HG03571 (cell line): Measurements from ENCODE around the gene ACLY.
A peak's percentile ranks its signal among the peaks of the same experiment; 100 is the strongest.
"Not testable (repeated sequence)": the region's sequence is repeated elsewhere in the genome, so short reads cannot be mapped to it uniquely, and the experiment has no call there.

Source experiments
- ATAC-seq: cut with Tn5 transposase; IDR thresholded peaks from one replicate; pipeline ENCODE4 v1.9.1; 2021; ENCODE audit not compliant: unreplicated experiment

The ACLY gene

DNA sequence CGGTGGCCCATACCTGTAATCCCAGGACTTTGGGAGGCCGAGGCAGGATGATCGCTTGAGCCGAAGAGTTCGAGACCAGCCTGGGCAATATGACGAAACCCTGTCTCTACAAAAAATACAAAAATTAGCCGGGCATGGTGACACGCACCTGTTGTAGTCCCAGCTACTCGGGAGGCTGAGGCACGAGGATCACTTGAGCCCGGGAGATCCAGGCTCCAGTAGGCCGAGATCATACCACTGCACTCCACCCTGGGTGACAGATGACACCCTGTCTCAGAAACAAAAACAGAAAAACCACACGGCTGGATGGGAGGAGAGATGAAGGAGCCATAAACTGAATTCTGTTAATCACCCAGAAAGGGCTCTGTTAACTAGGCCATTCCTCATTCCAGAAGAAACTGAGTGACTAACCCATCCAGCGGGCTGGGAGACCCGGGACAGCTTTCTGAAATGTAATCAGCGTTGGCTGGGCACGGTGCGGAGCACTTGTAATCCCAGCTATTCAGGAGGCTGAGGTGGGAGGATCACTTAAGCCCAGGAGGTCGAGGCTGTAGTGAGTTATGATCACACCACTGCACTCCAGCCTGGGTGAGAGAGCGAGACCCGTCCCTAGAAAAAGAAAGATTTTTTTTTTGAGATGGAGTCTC, 82.1 kb downstream of the ACLY start:
- ATAC-seq: no peak

GRCh38 chr17:41835800-41836549, 82.8 kb downstream of the ACLY start, which contains the start of gene NT5C3B:
NT5C3B (minus strand) TSS chr17:41836232; CDS start chr17:41836193, 39 bp downstream.
- peak; percentile 47 for ATAC-seq

DNA sequence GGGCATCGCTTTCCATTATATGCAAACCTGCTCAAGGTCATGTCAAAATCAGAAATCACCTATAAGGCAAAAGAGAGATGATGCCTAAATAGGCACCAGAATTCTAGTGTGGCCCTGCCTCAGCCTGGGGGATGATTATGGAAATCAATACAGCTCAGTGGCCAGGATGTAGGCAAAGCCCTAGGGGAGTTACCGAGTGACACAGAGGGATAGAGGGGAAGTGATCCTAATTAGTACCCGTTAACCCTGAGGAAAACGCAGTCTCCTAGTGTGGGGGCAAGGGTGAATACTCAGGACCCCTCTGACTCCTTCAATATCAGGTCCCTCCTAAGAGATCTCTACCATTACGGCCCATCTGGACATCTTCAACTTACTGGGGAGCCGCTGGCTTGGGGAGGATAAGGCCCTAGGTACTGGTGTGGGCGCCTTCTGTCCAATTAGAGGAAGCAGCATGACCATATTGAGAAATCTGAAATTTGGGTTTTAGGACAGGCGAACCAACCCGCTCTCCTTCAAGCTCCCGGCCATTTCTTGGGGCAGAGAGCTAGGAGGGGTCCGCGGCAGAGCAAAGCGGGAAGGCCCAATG, 83.4 kb downstream of the ACLY start:
- ATAC-seq: peak; percentile 16

DNA sequence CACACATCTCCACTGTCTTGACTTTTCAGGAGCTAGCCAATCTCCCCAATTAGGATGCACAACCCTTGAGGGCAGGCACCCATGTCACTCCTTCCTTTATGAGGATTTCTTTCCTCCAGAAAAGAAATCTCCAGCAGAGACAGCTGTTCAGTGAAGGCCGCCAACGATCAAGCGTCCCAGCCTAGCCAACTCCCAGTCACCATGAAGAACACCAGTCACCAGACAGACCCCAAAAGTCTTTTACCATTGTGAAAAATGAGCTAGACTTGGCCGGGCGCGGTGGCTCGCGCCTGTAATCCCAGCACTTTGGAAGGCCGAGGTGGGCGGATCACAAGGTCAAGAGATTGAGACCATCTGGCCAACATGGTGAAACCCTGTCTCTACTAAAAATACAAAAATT, 88.8 kb downstream of the ACLY start:
- ATAC-seq: not testable (repeated sequence)

DNA sequence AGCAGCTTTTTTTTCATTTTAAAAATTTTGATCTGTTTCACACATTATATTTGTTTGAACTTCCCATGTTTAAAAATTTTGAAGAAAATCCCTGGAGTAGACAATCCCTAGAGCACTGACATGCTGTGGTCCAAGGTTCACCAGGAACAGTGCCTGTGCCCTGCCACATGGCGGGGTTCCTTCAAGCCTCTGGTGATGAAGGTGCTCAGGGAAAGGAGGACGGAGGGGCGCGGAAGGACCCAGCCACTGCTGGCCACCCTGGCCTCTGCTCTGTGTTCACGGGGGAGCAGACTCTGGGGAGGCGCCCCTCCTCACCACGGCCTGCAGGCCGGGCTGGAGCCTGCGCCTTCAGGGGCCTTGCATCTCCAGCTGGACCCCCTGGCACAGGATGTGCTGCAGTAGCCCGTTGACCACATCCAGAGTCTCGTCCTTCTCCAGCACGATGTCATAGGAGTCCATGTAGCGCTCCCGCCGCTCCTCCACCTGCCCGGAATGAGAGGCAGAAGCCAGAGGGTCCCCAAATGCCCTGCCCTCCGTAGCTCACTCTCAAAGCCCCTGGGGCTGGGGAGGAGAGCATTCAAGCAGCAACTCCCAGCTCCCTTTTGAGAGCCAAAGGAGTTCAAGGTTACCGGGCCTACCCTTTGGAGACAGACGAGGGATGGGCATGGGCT, 93.4 kb downstream of the ACLY start:
- no peak for ATAC-seq

DNA sequence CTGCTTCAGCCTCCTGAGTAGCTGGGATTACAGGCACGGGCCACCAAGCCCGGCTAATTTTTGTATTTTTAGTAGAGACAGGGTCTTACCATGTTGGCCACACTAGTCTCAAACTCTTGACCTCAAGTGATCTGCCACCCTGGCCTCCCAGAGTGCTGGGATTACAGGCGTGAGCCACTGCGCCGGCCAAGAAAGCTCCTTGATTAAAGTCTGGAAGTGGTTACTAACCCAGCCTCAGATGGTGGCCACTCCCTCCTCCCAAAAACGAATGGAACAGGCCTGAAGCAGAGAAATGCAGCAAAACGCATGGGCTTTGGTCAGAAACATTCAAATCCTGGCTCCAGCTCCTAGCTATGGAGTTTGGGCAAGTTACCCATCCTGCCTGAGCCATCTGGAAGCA, 94.7 kb downstream of the ACLY start:
- no peak for ATAC-seq

GRCh38 chr17:41823580-41823979, 95.2 kb downstream of the ACLY start:
- no peak for ATAC-seq

DNA sequence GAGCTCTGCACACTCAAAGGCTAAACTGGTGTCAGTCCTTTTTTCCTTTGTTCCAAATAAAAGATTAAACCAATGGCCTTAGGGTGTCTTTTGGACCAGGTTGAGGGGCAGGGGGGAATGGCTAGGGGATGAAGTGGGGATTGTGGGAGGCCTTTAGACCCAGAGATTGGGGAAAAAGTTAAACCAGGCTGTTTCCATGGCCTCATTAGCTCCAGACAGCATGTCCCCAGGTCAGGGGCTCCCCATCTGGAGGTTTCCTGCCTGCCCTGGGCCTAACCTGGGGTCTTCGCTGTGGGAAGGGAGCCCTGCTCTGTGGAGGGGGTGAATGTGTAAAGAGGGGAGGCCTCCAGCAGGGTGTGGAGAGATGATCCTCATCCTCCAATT, 95.6 kb downstream of the ACLY start:
- no peak for ATAC-seq

DNA sequence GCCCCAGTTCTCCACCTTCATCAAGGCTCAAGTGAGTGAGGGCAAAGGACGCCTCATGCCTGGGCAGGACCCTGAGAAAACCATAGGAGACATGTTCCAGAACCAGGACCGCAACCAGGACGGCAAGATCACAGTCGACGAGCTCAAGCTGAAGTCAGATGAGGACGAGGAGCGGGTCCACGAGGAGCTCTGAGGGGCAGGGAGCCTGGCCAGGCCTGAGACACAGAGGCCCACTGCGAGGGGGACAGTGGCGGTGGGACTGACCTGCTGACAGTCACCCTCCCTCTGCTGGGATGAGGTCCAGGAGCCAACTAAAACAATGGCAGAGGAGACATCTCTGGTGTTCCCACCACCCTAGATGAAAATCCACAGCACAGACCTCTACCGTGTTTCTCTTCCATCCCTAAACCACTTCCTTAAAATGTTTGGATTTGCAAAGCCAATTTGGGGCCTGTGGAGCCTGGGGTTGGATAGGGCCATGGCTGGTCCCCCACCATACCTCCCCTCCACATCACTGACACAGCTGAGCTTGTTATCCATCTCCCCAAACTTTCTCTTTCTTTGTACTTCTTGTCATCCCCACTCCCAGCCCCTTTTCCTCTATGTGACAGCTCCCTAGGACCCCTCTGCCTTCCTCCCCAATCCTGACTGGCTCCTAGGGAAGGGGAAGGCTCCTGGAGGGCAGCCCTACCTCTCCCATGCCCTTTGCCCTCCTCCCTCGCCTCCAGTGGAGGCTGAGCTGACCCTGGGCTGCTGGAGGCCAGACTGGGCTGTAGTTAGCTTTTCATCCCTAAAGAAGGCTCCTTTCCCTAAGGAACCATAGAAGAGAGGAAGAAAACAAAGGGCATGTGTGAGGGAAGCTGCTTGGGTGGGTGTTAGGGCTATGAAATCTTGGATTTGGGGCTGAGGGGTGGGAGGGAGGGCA, 96.3 kb downstream of the ACLY start:
- ATAC-seq: no peak

GRCh38 chr17:41821776-41822175, 97.0 kb downstream of the ACLY start:
- ATAC-seq: no peak

- ATAC-seq: no peak
Measured at GRCh38 chr17:41818024-41818423, 100.7 kb downstream of the ACLY start.
